ENCODE data around the gene LPCAT4.

GRCh38 chr15:34354286-34354685, 12.7 kb downstream of the LPCAT4 start:
- TF ChIP-seq CTCF (IDR thresholded peaks at IDR 0.05): no peak
- TF ChIP-seq EP300 (IDR thresholded peaks at IDR 0.05): no peak
